VCaP (cell line): ENCODE measurements around the gene FAM53B.

ENCODE experiments used
- H3K27ac ChIP-seq: fragments of 450-650 bp; 2 replicates; pipeline ENCODE4 v1.5.1; 2017
- TF ChIP-seq, protein P1 (sequence below): fragments of 450-650 bp; conservative IDR thresholded peaks from 2 replicates; pipeline ENCODE4 v1.5.1; 2017; ENCODE audit warnings: mild to moderate bottlenecking, moderate library complexity

The FAM53B gene

DNA sequence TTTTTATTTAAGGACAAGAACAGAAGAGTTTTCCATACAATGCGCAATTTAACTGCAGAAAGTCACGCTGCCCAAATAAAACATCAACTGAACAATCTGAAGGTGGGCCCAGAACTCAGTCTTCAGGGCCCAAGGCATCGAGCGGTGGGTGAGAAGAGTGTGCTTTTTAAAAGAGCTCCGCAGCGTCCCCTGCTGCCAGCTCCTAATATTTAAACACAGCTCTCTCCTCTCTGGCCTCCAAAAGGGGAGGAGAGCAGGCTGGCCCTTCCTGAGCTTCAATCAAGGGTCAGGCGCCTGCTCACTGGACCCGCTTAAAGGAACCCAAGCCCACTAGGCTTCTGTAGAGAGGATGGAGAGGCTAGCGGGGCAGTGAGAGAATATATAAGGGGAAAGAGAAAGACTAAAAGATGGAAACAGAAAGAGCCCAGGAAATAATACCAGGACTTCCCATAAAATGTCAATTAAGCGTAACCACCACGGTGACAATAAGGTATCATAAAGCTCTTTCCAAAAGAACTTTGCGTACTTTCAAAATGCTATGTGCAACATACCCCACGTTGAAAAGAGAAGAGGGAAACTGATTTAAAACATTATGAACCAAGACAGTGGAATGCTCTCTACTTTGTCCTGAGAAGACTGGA lies 2.8 kb downstream of the FAM53B start:
- peak overlapping the region; percentile 93 for H3K27ac ChIP-seq
- TF ChIP-seq, protein P1, sequence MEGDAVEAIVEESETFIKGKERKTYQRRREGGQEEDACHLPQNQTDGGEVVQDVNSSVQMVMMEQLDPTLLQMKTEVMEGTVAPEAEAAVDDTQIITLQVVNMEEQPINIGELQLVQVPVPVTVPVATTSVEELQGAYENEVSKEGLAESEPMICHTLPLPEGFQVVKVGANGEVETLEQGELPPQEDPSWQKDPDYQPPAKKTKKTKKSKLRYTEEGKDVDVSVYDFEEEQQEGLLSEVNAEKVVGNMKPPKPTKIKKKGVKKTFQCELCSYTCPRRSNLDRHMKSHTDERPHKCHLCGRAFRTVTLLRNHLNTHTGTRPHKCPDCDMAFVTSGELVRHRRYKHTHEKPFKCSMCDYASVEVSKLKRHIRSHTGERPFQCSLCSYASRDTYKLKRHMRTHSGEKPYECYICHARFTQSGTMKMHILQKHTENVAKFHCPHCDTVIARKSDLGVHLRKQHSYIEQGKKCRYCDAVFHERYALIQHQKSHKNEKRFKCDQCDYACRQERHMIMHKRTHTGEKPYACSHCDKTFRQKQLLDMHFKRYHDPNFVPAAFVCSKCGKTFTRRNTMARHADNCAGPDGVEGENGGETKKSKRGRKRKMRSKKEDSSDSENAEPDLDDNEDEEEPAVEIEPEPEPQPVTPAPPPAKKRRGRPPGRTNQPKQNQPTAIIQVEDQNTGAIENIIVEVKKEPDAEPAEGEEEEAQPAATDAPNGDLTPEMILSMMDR = peak; percentile 83

GRCh38 chr10:124740369-124741280 lies 3.6 kb downstream of the FAM53B start:
- TF ChIP-seq, protein P1 = no peak
- H3K27ac ChIP-seq = peak overlapping the region; percentile 93

GRCh38 chr10:124739986-124740368 lies 4.2 kb downstream of the FAM53B start:
- TF ChIP-seq, protein P1 = no peak
- peak overlapping the region; percentile 93 for H3K27ac ChIP-seq

- TF ChIP-seq, protein P1 = no peak
Observed at GRCh38 chr10:124739119-124739921, 4.9 kb downstream of the FAM53B start.

DNA sequence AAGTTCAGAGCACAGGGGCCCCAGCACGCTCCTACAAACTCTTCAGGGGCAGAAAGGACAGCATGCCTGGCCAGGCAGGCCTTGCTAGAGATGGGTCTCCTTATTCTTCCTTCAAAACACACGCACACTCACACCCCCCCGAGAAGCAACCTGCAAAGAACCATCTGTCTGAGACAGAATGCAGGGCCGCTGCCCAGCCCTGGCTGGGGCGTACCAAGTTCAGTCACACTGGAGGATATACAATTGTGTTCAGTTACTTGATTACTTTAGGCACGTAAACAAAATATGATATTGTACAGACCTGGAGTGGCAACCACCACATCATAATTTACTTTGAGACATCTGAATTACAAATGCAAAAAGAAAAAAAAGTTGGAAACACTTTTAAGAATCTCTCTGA lies 5.7 kb downstream of the FAM53B start:
- peak overlapping the region; percentile 93 for H3K27ac ChIP-seq
- TF ChIP-seq, protein P1 = no peak

More at GRCh38 chr10:124739119-124739921, 4.9 kb downstream of the FAM53B start:
- peak overlapping the region; percentile 93 for H3K27ac ChIP-seq

GRCh38 chr10:124737708-124738107 lies 6.5 kb downstream of the FAM53B start:
- TF ChIP-seq, protein P1 = no peak
- peak overlapping the region; percentile 93; the same call in 1 of the 2 replicates for H3K27ac ChIP-seq

DNA sequence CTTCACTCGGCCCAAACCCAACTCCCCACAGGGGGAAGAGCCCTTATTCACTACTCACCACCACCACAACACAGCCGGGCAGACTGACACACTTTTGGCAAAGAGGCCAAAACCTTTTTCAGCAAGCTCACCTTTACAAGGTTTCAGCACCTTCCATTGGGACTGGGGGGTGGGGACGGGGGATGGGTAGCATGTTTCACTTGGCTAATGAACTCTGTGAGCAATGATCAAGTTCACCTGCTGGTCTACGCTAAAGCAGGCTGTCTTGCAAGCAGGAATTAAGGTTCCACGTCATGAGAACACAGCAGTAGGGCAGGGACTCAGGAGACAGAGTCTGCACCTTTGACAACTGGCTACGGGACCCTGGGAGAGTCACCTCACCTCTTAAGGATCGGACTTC lies 7.0 kb downstream of the FAM53B start:
- H3K27ac ChIP-seq = peak overlapping the region; percentile 93; the same call in 1 of the 2 replicates
- TF ChIP-seq, protein P1 = no peak
